Gastroesophageal sphincter (tissue), 3 donors: ENCODE data around the gene ZW10.

ENCODE experiments used
- EP300 ChIP-seq: sonication (generic); formaldehyde crosslinking; IDR thresholded peaks from one replicate; pipeline ENCODE4 v1.6.1; 2017; ENCODE audit warnings: antibody characterized with exemption, mild to moderate bottlenecking
- POLR2A ChIP-seq, 2 donors: fragments of 450-650 bp; IDR thresholded peaks; one replicate each; pipeline ENCODE4 v1.6.1; 2017; ENCODE audit warnings: antibody characterized with exemption in 2 of 2, mild to moderate bottlenecking in 2 of 2, moderate library complexity in 1 of 2
- POLR2AphosphoS5 ChIP-seq: sonication (generic); formaldehyde crosslinking; IDR thresholded peaks from one replicate; pipeline ENCODE4 v1.6.1; 2017; ENCODE audit warnings: antibody characterized with exemption
- TF ChIP-seq, protein P1 (sequence below), 4 experiments: fragments of 200-600 bp in 2 of 4; fragments of 450-650 bp in 2 of 4; sonication (generic) in 1 of 4; IDR thresholded peaks; one replicate each; pipeline ENCODE4 v1.5.1; 2017 to 2019; ENCODE audit warnings: antibody characterized with exemption in 4 of 4, mild to moderate bottlenecking in 2 of 4, moderate library complexity in 2 of 4

DNA sequence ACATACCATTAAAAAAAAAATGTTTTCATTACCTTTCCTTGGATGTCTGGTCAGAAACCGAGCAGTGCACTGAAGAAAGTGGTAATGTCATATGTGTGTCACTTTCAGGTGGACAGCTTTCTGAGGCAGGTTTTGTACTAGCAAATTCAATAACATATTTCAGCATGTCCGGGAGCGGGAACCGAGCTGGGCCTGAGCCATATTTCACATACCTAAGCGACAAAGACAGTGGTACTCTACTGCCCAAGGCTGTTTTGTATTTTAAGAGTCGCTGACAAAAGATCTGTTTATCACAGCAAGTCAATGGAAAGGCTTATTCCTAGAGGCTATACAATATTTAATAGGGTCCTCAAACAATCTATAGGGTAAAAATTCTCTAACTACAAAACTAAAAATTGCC, 44.1 kb upstream of the ZW10 start:
- TF ChIP-seq, protein P1, sequence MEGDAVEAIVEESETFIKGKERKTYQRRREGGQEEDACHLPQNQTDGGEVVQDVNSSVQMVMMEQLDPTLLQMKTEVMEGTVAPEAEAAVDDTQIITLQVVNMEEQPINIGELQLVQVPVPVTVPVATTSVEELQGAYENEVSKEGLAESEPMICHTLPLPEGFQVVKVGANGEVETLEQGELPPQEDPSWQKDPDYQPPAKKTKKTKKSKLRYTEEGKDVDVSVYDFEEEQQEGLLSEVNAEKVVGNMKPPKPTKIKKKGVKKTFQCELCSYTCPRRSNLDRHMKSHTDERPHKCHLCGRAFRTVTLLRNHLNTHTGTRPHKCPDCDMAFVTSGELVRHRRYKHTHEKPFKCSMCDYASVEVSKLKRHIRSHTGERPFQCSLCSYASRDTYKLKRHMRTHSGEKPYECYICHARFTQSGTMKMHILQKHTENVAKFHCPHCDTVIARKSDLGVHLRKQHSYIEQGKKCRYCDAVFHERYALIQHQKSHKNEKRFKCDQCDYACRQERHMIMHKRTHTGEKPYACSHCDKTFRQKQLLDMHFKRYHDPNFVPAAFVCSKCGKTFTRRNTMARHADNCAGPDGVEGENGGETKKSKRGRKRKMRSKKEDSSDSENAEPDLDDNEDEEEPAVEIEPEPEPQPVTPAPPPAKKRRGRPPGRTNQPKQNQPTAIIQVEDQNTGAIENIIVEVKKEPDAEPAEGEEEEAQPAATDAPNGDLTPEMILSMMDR (IDR thresholded peaks at IDR 0.05) = no peak
- no peak for TF ChIP-seq POLR2A (IDR thresholded peaks at IDR 0.05)
- TF ChIP-seq POLR2AphosphoS5 = no peak
- no peak for TF ChIP-seq EP300
